ENCODE data around the gene MAFG. TPM values are rescaled to one million over a fixed set of nuclear protein-coding genes. Genes with fewer than 3 reads are reported as not detected.

The MAFG gene
- total and polyA plus RNA-seq, 2 of the 13 experiments (the other 11 are each of a cell fraction or from before 2014, with no cell fraction given) = 14.5 to 20.0 TPM

DNA sequence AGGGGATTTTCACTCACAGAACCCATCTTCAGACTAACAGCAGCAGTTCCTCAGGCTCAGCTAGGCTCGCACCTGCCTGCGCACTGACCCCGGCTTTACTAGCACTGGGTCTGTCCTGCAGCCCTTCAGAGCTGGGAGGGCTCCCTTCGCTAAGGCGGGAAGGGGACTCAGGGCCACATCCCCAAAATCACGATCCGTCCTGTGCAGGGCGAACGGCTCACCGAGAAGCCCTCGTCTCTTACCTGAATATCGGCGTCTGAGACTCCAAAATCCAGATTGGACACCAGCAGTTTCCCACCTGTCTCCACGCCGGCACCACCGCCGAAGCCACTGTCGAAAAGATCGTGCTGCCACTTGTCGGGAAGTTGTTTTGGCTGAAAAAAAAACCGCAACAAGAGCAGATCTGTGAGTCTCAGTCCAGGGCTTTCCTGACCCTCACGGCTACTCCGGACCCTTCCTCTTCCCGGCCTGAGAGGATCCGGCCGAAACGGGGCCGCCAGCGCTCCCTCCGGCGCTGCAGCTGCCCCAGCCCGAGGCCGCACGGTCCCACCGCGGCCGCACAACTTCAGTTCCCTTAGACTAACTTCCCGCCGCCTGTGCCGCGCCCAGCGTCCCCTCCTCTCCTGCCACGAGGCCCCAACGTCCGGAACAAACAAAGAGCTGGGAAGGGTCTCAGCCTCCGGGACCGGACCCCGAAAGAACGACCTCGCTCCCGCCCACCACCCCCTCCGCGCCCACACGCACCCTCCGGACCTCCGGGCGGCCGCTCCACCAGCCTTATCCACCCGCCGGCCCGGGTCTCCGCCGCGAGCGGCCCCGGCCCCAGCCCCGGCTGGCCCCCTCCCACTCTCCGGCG lies 36.9 kb downstream of the MAFG start (continued):
- TF ChIP-seq FOXK1 (CRISPR knock-in tag; IDR thresholded peaks at IDR 0.05; ENCODE audit: borderline replicate concordance, low read depth) = no peak
- no peak for TF ChIP-seq KAT8 (CRISPR knock-in tag; IDR thresholded peaks at IDR 0.05)
- no peak for TF ChIP-seq DNMT3B (CRISPR knock-in tag; conservative IDR thresholded peaks at IDR 0.05)
- TF ChIP-seq SP1 (IDR thresholded peaks at IDR 0.05) = no peak
- no peak for TF ChIP-seq SP1 (CRISPR knock-in tag; IDR thresholded peaks at IDR 0.05)
- no peak for TF ChIP-seq FOXA1 (IDR thresholded peaks at IDR 0.05)
- TF ChIP-seq FOXA1 (CRISPR knock-in tag; IDR thresholded peaks at IDR 0.05) = 0 out of 2 replicates have a peak, but pooled peaks have one; percentile 10
- no peak for TF ChIP-seq HOMEZ (CRISPR knock-in tag; IDR thresholded peaks at IDR 0.05; ENCODE audit: low read depth)
- TF ChIP-seq, protein P1, sequence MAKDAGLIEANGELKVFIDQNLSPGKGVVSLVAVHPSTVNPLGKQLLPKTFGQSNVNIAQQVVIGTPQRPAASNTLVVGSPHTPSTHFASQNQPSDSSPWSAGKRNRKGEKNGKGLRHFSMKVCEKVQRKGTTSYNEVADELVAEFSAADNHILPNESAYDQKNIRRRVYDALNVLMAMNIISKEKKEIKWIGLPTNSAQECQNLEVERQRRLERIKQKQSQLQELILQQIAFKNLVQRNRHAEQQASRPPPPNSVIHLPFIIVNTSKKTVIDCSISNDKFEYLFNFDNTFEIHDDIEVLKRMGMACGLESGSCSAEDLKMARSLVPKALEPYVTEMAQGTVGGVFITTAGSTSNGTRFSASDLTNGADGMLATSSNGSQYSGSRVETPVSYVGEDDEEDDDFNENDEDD (CRISPR knock-in tag; IDR thresholded peaks at IDR 0.05; ENCODE audit: borderline replicate concordance) = peak; percentile 30; the same call in 1 of the 2 replicates
- TF ChIP-seq EEA1 (CRISPR knock-in tag; IDR thresholded peaks at IDR 0.05; ENCODE audit: borderline replicate concordance) = no peak
- TF ChIP-seq RELA (CRISPR knock-in tag; IDR thresholded peaks at IDR 0.05) = no peak
- 0 out of 2 replicates have a peak, but pooled peaks have one; percentile 4 for TF ChIP-seq THRA (CRISPR knock-in tag; IDR thresholded peaks at IDR 0.05; ENCODE audit: borderline replicate concordance)
- no peak for TF ChIP-seq RBAK (CRISPR knock-in tag; IDR thresholded peaks at IDR 0.05)
- 0 out of 2 replicates have a peak, but pooled peaks have one; percentile 23 for TF ChIP-seq ARHGAP35 (CRISPR knock-in tag; IDR thresholded peaks at IDR 0.05; ENCODE audit: borderline replicate concordance)
- TF ChIP-seq ZSCAN20 (CRISPR knock-in tag; IDR thresholded peaks at IDR 0.05; ENCODE audit: borderline replicate concordance) = 0 out of 2 replicates have a peak, but pooled peaks have one; percentile 36
- 0 out of 2 replicates have a peak, but pooled peaks have one; percentile 52 for TF ChIP-seq ZBTB26 (CRISPR knock-in tag; IDR thresholded peaks at IDR 0.05; ENCODE audit: borderline replicate concordance)
- TF ChIP-seq E2F5 (CRISPR knock-in tag; conservative IDR thresholded peaks at IDR 0.05) = no peak
- no peak for TF ChIP-seq KDM3A (CRISPR knock-in tag; IDR thresholded peaks at IDR 0.05; ENCODE audit: low read depth)
- TF ChIP-seq ZHX1 (CRISPR knock-in tag; IDR thresholded peaks at IDR 0.05; ENCODE audit: low read depth) = no peak

All from HepG2 (cell line).